Lower leg skin (tissue), 3 donors: ENCODE measurements around the gene DVL1.

Experiments used
- CTCF ChIP-seq, 3 donors: fragments of 450-650 bp; IDR thresholded peaks; one replicate each; pipeline ENCODE4 v1.5.1; 2016; ENCODE audit warnings: antibody characterized with exemption in 3 of 3, mild to moderate bottlenecking in 3 of 3, moderate library complexity in 2 of 3
- POLR2A ChIP-seq, 2 donors: fragments of 450-650 bp; IDR thresholded peaks; one replicate each; pipeline ENCODE4 v1.6.1; 2016 to 2017; ENCODE audit warnings: antibody characterized with exemption in 2 of 2, mild to moderate bottlenecking in 1 of 2, moderate library complexity in 1 of 2

- no peak for TF ChIP-seq CTCF (IDR thresholded peaks at IDR 0.05)
- TF ChIP-seq POLR2A (IDR thresholded peaks at IDR 0.05), result no peak
Observed at GRCh38 chr1:1353389-1354151, 4.4 kb upstream of the DVL1 start.
